ENCODE results near the gene SLC39A9.
"Not testable (repeated sequence)": the region's sequence is repeated elsewhere in the genome, so short reads cannot be mapped to it uniquely, and the experiment has no call there.

SLC39A9 gene

DNA sequence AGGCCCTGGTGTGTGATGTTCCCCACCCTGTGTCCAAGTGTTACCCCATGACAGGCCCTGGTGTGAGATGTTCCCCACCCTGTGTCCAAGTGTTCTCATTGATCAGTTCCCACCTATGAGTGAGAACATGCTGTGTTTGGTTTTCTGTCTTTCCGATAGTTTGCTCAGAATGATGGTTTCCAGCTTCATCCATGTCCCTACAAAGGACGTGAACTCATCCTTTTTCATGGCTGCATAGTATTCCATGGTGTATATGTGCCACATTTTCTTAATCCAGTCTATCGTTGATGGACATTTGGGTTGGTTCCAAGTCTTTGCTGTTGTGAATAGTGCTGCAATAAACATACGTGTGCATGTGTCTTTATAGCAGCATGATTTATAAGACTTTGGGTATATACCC lies 17.6 kb downstream of the SLC39A9 start:
- in situ Hi-C loops (cut with HindIII; ENCODE audit: low sequenced_read_pairs): not testable (repeated sequence)

DNA sequence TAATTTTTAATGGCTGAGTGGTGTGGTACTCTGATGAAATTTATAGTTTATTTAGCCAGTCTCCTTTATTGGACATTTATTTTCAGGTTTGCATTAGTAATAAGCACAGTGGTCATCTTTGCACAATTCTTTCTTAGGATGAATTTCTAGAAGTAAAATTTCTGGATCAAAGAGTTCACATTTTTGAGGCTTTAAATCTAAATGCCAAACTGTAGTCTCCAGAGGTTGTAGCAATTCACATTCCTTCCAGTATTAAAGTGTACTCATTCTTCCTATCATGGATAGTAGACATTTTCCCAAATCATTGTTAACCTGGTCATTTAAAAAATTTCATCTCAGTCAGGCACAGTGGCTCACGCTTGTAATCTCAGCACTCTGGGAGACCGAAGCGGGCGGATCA lies 24.8 kb downstream of the SLC39A9 start:
- in situ Hi-C loops (cut with HindIII; ENCODE audit: low sequenced_read_pairs): no loop called here

DNA sequence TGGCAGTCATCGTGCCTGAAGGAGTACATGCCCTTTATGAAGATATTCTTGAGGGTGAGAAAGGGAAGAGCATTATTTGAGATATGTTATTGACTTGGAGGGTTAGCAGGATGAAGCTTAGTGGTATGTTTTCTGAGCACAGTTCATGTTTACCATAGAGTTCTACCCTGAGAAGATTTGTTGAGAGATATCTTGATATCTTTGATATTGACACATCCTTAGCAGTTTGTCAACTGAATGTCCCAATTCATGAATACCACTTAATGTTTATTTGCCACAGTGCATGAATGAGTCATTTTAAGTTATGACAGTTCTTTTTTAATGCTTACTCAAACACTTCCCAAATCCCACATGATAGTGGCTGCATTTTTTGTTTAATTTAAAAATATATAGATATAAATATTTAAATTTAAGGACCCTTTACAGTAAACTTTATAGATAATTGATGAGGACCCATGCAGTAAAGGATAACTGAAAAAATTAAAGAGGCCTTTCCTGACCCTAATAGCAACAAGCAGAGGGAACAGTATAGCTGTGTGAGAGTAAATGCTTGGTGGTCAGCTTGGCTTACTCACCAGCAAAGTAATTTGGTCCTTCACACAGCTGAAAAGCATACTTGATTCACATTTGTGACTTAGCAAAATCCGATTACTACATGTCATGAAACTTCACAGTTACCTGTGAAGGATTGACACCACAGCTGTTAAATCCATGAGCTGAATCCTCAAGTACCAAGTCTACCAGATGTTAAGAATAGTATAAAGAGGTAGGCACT lies 25.8 kb downstream of the SLC39A9 start:
- in situ Hi-C loops (cut with HindIII; ENCODE audit: low sequenced_read_pairs): no loop called here

DNA sequence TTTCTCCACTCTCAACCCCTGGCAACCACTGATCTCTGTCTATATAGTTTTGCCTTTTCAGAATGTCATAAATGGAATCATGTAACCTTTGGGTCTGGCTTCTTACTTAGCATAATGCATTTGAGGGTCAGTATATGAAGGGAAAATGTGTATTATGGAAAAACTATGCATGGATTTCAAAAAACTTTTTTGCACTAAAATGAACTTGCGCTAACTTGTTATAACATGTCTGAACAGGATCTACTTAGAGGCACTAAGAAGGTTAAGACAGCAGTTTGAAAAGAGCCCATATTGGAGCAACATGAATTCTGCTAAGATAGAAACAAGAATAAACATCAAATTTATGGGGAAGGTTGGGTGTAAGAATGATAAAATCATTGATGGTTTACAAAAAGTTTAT lies 29.1 kb downstream of the SLC39A9 start:
- in situ Hi-C loops (cut with HindIII; ENCODE audit: low sequenced_read_pairs): no loop called here

DNA sequence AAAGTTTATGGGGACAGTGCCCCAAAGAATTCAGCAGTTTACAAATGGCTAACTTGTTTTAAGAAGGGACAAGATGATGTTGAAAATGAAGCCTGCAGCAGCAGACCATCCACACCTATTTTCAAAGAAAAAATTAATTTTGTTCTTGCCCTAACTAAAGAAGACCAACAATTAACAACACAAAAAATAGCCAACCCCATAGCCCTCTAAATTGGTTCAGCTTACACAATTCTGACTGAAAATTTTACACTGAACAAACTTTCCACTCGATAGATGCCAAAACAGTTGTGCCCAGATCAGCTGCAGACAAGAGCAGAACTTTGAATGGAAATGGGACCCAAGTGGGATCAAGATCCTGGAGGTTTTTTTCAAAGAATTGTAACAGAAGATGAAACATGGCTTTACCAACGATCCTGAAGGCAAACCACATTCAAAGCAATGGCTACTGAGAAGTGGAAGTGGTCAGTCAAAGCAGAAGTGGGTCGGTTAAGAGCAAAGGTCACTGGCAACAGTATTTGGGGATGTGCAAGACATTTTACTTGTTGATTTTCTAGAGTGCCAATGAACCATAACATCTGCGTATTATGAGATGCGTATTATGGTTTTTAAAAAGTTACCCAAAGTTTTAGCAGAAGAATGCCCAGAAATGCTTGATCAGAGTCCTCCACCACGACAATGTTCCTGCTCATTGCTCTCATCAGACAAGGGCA lies 30.0 kb downstream of the SLC39A9 start:
- in situ Hi-C loops (cut with HindIII; ENCODE audit: low sequenced_read_pairs): no loop called here

DNA sequence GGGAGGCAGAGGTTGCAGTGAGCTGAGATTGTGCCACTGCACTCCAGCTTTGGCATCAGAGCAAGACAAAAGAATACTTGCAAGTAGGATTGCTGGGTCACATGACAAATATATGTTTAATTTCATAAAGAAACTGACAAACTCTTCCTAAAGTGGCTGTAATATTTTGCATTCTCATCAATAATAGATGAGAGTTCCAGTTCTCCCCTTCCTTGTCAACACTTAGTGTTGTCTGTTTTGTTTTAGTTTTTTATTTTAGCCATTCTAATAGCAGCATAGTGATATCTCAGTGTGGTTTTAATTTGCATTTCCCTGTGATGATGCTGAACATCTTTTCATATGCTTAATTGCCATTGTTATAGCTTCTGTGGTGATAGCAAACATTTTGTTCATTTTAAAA lies 31.2 kb downstream of the SLC39A9 start:
- in situ Hi-C loops (cut with HindIII; ENCODE audit: low sequenced_read_pairs): no loop called here

DNA sequence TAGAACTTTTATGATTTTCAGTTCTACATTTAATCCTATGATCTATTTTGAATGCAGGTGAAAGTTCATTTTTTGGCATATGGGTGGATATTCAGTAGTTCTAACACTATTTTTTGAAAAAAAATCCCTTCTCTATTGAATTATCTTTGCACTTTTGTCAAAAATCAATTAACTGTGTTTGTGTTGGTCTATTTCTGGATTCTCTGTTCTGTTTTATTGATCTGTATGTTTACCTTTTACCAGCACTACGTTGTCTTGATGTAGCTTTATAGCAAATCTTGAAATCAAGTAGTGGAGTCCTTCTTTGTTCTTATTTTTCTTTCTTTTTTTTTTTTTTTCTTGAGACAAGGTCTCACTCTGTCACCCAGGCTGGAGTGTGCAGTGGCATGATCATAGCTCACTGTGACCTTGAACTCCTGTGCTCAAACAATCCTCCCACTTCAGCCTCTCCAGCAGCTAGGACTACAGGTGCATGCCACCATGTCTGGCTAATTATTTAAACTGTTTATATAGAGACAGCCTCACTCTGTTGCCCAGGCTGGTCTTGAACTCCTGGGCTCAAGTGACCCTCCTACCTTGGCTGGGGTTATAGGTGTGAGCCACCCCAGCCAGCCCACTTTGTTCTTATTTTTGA lies 31.9 kb downstream of the SLC39A9 start:
- in situ Hi-C loops (cut with HindIII; ENCODE audit: low sequenced_read_pairs): no loop called here

DNA sequence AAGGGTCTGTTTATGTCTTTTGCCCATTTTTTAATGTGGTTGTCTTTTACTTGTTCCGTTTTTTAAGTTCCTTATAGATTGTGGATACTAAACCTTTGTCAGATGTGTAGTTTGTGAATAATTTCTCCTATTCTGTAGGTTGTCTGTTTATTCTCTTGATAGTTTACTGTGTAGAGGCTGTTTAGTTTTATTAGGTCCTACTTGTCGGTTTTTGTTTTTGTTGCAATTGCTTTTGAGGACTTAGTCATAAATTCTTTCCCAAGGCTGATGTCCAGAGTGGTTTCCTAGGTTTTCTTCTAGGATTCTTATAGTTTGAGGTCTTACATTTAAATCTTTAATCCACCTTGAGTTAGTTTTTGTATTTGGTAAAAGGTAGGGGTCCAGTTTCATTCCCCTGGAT lies 33.9 kb downstream of the SLC39A9 start:
- in situ Hi-C loops (cut with HindIII; ENCODE audit: low sequenced_read_pairs): no loop called here

DNA sequence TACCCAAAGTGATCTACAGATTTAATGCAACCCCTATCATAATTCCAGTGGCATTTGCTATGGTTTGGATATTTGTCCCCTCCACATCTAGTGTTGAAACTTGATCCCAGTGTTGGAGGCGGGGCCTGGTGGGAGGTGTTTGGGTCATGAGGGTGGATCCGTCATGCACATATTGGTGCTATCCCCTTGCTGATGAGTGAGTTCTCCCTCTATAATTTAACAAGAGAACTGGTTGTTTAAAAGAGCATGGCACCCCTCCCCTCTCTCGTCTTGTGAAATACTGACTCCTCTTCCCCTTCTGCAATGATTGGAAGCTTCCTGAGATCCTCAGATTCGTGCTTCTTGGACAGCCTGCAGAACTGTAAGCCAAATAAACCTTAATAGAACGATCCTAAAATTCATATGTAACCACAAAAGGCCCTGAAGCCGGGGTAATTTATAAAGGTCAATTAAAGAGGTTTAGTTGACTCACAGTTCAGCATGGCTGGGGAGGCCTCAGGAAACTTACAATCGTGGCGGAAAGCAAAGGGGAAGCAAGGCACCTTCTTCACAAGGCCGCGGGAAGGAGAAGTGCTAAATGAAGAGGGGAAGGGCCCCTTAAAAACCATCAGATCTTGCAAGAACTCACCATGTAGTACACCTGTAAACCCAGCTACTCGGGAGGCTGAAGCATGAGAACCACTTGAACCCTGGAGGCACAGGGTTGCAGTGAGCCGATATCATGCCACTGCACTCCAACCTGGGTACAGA lies 41.2 kb downstream of the SLC39A9 start:
- in situ Hi-C loops (cut with HindIII; ENCODE audit: low sequenced_read_pairs): no loop called here

DNA sequence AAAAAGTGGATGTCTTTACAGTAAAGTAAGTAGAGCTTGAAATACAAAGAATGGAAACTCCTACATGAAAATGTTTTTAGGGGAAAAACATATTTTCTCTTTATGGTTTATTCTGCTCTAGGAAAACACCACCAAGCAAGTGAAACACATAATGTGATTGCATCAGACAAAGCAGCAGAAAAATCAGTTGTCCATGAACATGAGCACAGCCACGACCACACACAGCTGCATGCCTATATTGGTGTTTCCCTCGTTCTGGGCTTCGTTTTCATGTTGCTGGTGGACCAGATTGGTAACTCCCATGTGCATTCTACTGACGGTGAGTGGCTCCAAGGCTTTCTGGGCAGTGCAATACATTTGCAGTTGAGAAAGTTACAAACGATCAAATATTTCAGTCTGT lies 43.5 kb downstream of the SLC39A9 start:
- in situ Hi-C loops (cut with HindIII; ENCODE audit: low sequenced_read_pairs): no loop called here

DNA sequence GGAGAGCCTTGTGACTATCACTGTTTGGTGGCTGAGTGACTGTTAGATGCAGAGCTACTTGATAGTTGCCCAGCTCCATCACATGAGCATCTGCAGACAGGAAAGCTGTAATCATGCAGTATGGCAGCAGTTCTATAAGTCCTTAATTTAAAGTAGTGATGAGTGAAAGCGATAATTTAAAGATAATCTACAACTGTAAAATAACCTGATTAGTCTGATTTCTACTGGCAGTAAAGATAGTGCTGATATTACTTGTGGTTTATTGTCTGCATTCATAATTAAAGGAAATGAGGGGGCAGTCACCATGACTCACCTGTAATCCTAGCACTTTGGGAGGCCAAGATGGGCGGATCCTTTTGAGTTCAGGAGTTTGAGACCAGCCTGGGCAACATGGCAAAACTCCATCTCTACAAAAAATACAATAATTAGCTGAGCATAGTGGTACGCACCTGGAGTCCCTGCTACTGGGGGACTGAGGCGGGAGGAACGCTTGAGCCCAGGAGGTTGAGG lies 44.9 kb downstream of the SLC39A9 start:
- in situ Hi-C loops (cut with HindIII; ENCODE audit: low sequenced_read_pairs): no loop called here

DNA sequence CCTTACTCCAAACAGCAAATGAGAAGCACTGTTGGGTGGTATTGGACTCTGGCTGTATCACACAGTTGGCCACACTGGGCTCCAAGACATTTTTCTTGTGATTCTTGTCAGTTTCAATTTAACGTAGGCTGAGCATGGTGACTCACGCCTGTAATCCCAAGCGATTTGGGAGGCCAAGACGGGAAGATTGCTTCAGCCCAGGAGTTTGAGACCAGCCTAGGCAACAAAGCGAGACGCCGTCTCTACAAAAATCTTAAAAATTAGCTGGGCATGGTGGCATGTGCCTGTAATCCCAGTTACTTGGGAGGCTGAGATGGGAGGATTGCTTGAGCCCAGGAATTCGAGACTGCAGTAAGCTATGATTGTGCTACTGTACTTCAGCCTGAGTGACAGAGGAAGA lies 50.7 kb downstream of the SLC39A9 start:
- in situ Hi-C loops (cut with HindIII; ENCODE audit: low sequenced_read_pairs): no loop called here

DNA sequence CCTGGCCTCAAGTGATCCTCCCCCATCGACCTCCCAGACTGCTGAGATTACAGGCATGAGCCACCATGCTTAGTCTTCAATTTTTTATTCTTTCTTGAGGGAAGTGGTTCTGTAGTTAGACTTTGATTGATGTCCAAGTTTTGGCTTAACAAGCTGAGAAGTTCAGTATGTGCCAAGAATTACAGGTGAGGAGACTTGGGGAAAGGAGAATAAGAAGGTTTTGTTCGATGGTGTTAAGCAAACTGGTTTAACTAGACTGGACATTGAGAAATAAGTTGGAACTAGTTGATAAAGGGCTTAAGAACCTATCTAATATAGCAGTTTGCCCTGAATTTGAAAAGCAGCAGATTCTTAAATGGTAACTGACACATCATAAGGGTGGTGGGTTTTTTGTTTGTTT lies 53.4 kb downstream of the SLC39A9 start:
- in situ Hi-C loops (cut with HindIII; ENCODE audit: low sequenced_read_pairs): no loop called here

DNA sequence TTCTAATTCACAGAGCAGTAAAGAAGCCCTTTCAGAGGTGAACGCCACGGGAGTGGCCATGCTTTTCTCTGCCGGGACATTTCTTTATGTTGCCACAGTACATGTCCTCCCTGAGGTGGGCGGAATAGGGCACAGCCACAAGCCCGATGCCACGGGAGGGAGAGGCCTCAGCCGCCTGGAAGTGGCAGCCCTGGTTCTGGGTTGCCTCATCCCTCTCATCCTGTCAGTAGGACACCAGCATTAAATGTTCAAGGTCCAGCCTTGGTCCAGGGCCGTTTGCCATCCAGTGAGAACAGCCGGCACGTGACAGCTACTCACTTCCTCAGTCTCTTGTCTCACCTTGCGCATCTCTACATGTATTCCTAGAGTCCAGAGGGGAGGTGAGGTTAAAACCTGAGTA lies 59.9 kb downstream of the SLC39A9 start:
- in situ Hi-C loops (cut with HindIII; ENCODE audit: low sequenced_read_pairs): loop anchor here (5.0 kb wide), 1 partner anchor 81 kb away; no protein-coding TSS in a partner anchor

DNA sequence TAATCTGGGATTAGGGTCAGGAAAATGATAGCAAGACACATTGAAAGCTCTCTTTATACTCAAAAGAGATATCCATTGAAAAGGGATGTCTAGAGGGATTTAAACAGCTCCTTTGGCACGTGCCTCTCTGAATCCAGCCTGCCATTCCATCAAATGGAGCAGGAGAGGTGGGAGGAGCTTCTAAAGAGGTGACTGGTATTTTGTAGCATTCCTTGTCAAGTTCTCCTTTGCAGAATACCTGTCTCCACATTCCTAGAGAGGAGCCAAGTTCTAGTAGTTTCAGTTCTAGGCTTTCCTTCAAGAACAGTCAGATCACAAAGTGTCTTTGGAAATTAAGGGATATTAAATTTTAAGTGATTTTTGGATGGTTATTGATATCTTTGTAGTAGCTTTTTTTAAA lies 60.6 kb downstream of the SLC39A9 start:
- in situ Hi-C loops (cut with HindIII; ENCODE audit: low sequenced_read_pairs): loop anchor here (5.0 kb wide), 1 partner anchor 82 kb away; no protein-coding TSS in a partner anchor

DNA sequence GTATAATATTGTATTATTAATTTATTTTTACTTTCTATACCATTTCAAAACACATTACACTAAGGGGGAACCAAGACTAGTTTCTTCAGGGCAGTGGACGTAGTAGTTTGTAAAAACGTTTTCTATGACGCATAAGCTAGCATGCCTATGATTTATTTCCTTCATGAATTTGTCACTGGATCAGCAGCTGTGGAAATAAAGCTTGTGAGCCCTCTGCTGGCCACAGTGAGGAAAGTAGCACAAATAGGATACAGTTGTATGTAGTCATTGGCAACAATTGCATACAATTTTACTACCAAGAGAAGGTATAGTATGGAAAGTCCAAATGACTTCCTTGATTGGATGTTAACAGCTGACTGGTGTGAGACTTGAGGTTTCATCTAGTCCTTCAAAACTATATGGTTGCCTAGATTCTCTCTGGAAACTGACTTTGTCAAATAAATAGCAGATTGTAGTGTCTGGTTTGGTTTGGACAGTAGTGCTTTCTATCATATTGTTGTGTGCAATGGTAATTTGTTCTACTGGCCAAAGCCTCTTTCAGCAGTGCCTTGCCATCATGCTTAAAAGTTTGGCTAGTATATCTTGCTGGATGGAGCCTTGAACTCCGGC lies 61.7 kb downstream of the SLC39A9 start:
- in situ Hi-C loops (cut with HindIII; ENCODE audit: low sequenced_read_pairs): no loop called here

DNA sequence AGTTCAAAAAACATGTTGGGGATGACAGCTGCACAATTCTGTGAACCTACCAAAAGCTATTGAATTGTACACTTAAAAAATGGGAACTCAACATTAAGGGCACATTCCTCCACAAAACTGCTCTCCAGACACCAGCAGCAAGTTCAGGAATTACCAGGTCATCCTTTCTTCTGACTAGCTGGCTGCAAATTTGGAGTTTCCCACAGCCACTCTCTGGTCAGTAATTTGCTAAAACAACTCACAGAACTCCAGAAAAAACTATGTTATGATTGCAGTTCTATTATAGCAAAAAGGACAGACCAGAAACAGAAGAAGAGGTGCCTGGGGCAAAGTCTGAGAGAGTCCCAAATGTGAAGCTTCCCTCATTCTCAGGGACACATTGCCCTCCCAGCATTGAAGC lies 65.9 kb downstream of the SLC39A9 start:
- in situ Hi-C loops (cut with HindIII; ENCODE audit: low sequenced_read_pairs): no loop called here

DNA sequence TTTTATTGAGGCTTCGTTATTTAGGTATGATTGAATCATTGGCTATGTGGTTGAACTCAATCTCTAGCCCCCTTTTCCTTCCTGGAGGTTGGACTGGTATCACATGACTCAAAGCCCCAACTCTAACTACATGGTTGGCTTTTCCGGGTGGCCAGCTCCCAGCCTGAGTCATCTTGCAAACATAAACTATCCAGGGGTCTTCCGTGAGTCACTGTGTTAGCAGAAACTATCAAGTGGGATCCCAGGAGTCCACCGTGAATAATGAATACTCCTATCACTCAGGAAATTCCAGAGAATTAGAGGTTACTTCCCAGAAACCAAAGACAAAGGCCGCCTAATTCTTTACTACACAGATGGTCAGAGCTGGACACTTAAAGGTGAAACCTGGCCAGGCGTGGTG lies 66.3 kb downstream of the SLC39A9 start:
- in situ Hi-C loops (cut with HindIII; ENCODE audit: low sequenced_read_pairs): no loop called here

DNA sequence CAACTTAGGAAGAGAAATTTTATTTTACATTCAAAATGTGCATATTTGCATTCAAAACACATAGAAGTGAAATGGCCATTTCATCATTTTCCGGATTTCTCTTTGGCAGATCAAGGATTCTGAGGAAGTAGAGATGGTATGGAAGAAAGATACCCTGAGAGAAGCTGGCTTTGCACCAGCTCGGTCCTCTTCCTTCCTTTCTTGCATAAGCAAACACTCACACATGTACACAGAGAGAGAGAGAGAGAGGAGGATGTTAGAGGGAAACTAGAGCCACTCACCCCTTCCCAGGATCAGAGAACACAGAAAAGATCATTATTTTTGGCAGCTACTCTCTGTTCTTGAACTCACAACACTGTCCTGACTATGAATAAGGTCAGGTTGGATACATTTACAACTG lies 70.5 kb downstream of the SLC39A9 start:
- in situ Hi-C loops (cut with HindIII; ENCODE audit: low sequenced_read_pairs): no loop called here

DNA sequence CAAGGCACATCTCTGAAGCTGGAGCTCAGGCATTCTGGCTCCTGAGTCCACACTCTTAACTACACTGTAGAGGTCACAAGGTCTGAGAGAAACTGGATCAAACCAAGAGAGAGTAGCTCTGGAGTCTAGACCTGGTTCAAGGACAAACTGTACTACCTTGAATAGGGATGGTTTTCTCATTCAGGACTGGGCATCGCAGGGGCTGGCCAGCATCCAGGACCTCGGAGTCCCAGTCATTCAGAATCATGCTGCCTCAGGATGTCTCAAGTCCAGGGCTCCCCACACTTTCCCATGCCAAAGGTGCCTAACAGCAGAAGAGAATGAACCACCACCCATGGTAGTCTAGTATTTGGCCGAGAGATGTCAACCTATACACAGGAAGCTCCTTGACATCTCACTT lies 72.9 kb downstream of the SLC39A9 start:
- in situ Hi-C loops (cut with HindIII; ENCODE audit: low sequenced_read_pairs): no loop called here

DNA sequence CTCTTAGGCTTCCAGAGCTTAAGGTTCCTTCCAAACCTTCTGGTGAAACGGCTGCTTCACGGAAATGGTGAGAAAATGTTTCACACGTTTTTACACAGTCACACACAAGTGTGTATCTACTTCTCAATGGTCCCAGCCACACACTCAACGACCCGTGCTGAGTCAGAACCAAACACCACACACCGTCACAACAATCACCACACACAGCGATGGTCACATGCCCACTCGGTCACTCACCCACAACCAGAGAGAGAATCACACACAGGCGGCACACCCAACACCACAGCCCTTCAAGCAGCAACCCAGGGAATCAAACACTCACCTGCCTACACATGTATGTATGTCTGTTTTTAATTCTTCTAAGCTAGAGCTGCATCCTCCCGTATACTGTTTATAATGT lies 73.4 kb downstream of the SLC39A9 start:
- in situ Hi-C loops (cut with HindIII; ENCODE audit: low sequenced_read_pairs): no loop called here

Data from DLD1 (cell line).